ENCODE results near the gene TCP1.
"Not testable (repeated sequence)": the region's sequence is repeated elsewhere in the genome, so short reads cannot be mapped to it uniquely, and the experiment has no call there.

TCP1 gene

DNA sequence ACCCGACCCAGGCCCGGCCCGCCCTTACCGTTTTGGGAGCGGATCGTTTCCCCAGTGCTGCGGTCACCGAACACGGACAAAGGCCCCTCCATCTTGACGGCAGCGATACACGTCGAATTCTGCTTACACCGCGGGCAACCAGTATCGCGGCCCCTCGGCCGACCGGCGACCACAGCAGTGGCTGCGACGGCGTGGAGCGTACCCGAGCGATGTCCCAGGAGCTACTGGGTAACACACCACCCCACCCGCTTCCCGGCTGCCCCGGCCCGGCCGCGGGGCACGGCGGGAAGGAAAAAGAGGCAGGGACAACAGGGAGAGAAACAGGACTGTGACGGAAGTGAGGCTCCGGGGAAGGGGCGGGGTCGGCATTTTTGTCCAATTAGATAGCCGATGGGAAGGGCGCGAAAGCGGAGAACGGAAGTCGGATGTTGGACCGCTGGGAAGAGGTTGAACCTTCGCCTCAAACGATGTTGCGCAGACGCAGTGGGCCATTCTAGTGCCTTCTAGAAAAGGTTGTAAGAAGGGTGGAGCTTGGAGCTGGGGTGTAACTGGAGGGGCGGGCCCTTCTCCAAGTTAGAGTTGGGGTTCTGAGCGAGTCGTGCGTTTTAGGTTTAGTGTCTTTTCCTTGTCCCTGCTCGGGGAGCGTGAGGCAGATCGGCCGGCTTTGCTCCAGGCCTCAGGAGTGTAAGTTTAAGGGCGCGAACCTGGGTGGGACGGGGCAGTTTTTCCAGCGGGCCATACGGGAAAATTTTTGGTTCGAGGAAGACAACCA is at the start of gene TCP1:
Gene TCP1 (minus strand): TSS at position 226 of the 772 bp plus-strand sequence. CDS start 134 bp downstream, at position 92.
- peak; percentile 93 for FAIRE-seq

- FAIRE-seq, result no peak
Observed at GRCh38 chr6:159838020-159838744, 48.8 kb upstream of the TCP1 start.

DNA sequence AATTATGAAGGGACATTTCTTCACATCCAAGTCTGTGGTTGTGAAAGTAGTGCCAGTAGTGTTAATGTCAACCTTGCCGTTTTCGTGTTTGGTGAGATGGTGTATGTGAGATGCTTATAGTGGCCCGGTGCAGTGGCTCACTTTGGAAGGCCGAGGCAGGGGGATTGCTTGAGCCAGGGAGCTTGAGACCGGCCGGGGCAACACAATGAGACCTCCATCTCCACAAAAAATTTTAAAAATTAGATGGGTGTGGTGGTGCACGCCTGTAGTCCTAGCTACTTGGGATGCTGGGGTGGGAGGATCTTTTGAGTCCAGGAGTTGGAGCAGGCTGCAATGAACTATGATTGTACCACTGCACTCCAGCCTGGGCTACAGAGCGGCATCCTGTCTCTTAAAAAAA is 48.1 kb upstream of the TCP1 start:
- FAIRE-seq, result no peak

GRCh38 chr6:159836718-159837490 is 47.5 kb upstream of the TCP1 start:
- FAIRE-seq, result no peak

- no peak for FAIRE-seq
Observed at GRCh38 chr6:159833997-159834603, 44.7 kb upstream of the TCP1 start.

DNA sequence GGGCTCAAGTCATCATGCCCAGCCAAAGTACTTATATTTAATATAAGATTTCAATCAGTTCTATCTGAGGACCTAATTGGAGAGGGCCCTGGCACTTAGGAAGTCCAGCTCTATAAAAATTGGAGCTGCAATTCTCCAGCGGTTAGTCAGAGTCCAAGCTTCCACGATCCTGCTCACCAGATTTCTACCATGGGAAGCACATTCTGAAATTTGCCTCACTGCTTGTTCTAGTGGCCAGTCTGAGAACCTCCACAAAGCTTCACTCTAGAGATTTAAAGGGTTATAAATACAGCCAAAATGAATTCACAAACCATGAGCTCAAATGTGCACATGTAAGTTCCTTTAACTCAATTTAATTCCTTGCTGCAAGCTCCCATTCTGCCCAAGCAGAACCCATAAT is 44.2 kb upstream of the TCP1 start:
- no peak for FAIRE-seq

DNA sequence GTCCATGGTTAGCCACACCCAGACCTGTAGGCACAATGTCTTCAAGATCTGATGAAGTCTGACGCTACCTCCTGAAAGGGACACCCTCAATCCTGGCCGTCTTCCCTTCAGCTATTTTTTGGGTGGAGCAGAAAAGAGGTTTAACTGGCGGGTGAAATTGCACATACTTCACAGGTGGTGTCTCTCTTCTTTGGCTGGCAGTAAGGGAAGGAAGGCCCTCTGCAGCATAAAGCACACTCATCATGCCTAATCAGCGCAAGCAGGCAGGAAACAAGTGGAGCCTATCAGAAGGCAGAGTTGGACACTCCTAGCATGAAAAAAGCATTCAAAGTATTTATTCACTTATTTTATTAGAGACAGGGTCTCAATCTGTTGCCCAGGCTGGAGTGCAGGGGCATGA is 43.5 kb upstream of the TCP1 start:
- no peak for FAIRE-seq

- FAIRE-seq, result no peak
Observed at GRCh38 chr6:159831373-159831679, 41.9 kb upstream of the TCP1 start.

- no peak for FAIRE-seq
Observed at GRCh38 chr6:159830501-159831372, 41.3 kb upstream of the TCP1 start.

DNA sequence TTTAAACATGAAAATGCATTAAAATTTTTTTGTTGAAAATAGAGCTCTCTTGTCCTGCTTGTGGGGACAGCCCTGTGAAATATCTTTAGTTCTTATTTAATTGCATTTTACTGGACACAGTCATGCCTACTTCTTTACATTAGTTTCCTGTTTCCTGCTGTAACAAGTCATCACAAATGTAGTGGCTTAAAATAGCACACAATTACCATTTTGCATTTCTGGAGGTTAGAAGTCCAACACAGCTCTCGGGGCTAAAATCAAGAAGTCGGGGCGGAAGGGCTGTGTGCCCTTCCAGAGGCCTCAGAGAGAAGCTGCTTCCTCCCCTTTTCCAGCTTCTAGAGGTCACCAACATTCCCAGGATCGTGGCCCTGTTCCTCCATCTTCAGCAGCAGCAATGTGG is 40.1 kb upstream of the TCP1 start:
- no peak for FAIRE-seq

- no peak for FAIRE-seq
Observed at GRCh38 chr6:159828074-159828473, 38.7 kb upstream of the TCP1 start.

- FAIRE-seq, result no peak
Observed at GRCh38 chr6:159826968-159827647, 37.7 kb upstream of the TCP1 start.

DNA sequence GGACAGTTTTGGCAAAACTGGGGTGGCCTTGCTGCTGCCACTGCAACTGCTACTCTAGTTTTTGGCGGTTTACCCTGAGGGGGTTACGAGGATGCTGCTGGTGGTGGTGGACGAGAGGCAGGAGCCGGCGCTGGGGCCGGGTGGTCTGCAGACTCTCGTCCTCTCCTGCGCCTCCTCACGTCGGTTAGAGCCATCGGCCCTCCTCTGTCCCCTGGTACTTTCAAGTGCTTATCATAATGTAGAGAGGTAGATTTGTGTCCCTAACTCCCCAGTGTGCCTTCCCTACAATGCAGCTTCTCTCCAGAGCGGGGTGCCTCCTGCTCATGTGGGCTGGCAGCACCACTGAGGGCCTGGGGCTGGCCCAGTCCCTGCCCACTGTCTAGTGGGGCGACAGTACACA is 36.6 kb upstream of the TCP1 start:
- FAIRE-seq, result no peak

DNA sequence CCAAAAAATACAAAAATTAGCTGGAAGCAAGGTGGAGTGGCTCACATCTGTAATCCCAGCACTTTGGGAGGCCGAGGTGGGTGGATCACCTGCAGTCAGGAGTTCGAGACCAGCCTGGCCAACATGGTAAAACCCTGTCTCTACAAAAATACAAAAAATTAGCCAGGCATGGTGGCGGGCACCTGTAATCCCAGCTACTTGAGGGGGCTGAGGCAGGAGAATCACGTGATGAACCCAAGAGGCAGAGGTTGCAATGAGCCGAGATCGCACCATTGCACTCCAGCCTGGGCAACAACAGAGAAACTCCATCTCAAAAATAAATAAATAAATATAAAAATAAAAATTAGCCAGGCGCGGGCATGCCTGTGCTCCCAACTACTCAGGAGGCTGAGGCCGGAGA is 35.3 kb upstream of the TCP1 start:
- not testable (repeated sequence) for FAIRE-seq

DNA sequence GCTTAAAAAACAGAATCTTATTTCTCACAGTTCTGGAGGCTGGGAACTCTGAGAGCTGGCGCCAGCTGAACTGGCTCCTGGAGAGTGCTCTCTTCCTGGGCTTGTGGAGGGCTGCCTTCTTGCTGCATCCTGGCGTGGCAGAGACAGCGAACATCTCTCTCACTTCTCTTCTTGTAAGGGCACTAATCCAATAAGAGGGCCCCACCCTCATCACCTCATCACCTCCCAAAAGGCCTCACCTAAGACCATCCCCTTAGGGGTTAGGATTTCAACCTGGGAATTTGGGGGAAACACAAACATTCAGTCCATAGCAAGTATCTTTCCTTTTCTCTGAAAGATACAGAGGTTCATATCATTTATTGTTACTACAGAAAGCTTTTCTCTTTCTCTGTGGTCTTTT is 34.6 kb upstream of the TCP1 start:
- no peak for FAIRE-seq

DNA sequence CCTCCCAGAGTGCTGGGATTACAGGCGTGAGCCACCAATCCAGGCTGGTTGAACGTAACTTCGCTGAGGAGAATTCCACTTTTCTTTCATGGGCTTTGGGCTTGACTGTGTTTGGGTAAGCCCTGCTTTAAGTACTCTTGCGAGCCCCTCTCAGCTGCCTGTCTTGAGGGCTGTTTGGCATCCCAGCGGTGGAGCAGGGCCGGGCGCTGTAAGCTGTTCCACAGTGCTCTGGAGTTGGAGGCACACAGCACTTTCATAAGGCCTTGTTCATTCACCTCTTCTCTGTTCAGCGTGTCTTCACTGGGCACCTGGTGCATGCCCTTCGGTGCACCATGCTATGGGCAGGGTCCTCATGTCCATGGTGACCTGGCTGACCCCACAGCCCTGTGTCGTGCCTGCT is 32.3 kb upstream of the TCP1 start:
- FAIRE-seq, result no peak

GRCh38 chr6:159821122-159821521 is 31.7 kb upstream of the TCP1 start:
- no peak for FAIRE-seq

GRCh38 chr6:159819932-159820640 is 30.7 kb upstream of the TCP1 start:
- FAIRE-seq, result no peak

- FAIRE-seq, result no peak
Observed at GRCh38 chr6:159819098-159819497, 29.7 kb upstream of the TCP1 start.

GRCh38 chr6:159817951-159818739 is 28.7 kb upstream of the TCP1 start:
- FAIRE-seq, result no peak

All from TTC549 (cell line).